ENCODE data around the gene PHPT1.

GRCh38 chr9:136857166-136857565, 8.0 kb downstream of the PHPT1 start:
- TF ChIP-seq EP300 (IDR thresholded peaks at IDR 0.05; ENCODE audit: borderline replicate concordance in 1 of 2, low read depth in 2 of 2, low read length in 2 of 2) (no peak), CHD2 (IDR thresholded peaks at IDR 0.05; ENCODE audit: low read length) (no peak), CTCF (IDR thresholded peaks at IDR 0.05; ENCODE audit: control extremely low read depth in 1 of 3, insufficient read depth in 1 of 3, low read depth in 1 of 3, low read length in 3 of 3) (no peak), CBX5 (IDR thresholded peaks at IDR 0.05; ENCODE audit: low read depth, low read length) (no peak), KDM1A (IDR thresholded peaks at IDR 0.05; ENCODE audit: borderline replicate concordance, low read length) (no peak)
